ENCODE results near the gene FXYD6. TPM values are rescaled to one million over a fixed set of nuclear protein-coding genes. Genes with fewer than 3 reads are reported as not detected.

Gene FXYD6
- total and polyA plus RNA-seq, 4 donors, result 4.7 to 22.5 (median 12.3) TPM

DNA sequence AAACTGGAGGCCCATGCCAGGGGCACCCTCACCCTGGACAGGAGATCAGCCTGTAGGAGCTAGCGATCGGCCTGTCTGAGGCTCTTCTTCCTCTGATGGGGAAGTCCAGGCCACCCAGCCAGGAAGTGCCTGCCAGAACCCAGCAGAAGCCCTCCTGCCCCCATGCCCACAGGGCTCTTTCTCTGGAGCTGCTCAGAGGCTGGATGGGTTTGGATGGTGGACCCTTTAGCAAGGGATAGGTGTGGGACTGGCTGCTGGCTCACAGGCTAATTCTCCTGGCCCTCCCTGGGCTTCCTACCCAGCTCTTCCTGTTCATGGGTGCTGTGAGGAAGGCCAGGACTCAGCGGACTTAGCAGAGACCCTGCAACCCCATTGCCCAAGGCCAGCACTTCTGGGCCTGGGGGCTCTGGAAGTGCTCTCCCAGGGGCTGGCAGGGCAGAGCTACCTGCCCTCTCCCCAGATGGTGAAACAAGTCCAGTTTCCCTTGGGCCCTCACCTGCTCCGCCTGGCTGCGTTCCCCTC is 59.6 kb downstream of the FXYD6 start:
- Histone ChIP-seq H3K27me3 (ENCODE audit: control insufficient read depth in 4 of 4, insufficient read depth in 4 of 4, low read length in 3 of 4) (no peaks in the 10 kb centered on the region), H3K9ac (ENCODE audit: low read depth in 1 of 2, low read length in 2 of 2) (no peak overlapping the region), H3K4me1 (ENCODE audit: control insufficient read depth in 4 of 4, insufficient read depth in 4 of 4, low read length in 3 of 4) (peaks cover 0 to 8% (median 3%) of the 10 kb centered on the region in 4 donors), H3K9me3 (ENCODE audit: control insufficient read depth in 4 of 4, low read length in 3 of 4) (no peaks in the 10 kb centered on the region), H3K27ac (ENCODE audit: low read depth in 1 of 2, low read length in 2 of 2) (no peak overlapping the region), H3K4me3 (ENCODE audit: low read depth in 1 of 3, low read length in 3 of 3) (no peak overlapping the region), H3K36me3 (ENCODE audit: control insufficient read depth in 4 of 4, insufficient read depth in 3 of 4, low read depth in 1 of 4, low read length in 3 of 4) (no peaks in the 10 kb centered on the region)
- DNase-seq (ENCODE audit: low spot score), result no peak
- TF ChIP-seq SP1 (IDR thresholded peaks at IDR 0.05) (no peak), HNF4G (IDR thresholded peaks at IDR 0.05) (no peak), RXRA (IDR thresholded peaks at IDR 0.05) (no peak), FOXA2 (IDR thresholded peaks at IDR 0.05) (no peak), GABPA (IDR thresholded peaks at IDR 0.05 in 1 of 2, conservative IDR thresholded peaks at IDR 0.05 in 1 of 2) (no peak), RAD21 (IDR thresholded peaks at IDR 0.05) (no peak), JUND (IDR thresholded peaks at IDR 0.05) (no peak), FOXA1 (IDR thresholded peaks at IDR 0.05) (no peak), TAF1 (conservative IDR thresholded peaks at IDR 0.05) (no peak), YY1 (IDR thresholded peaks at IDR 0.05) (no peak), HNF4A (conservative IDR thresholded peaks at IDR 0.05) (no peak), EGR1 (IDR thresholded peaks at IDR 0.05; ENCODE audit: low read depth in 2 of 2) (no peak)
- TF ChIP-seq, protein P1, sequence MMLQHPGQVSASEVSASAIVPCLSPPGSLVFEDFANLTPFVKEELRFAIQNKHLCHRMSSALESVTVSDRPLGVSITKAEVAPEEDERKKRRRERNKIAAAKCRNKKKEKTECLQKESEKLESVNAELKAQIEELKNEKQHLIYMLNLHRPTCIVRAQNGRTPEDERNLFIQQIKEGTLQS (IDR thresholded peaks at IDR 0.05), result no peak
- TF ChIP-seq, protein P2, sequence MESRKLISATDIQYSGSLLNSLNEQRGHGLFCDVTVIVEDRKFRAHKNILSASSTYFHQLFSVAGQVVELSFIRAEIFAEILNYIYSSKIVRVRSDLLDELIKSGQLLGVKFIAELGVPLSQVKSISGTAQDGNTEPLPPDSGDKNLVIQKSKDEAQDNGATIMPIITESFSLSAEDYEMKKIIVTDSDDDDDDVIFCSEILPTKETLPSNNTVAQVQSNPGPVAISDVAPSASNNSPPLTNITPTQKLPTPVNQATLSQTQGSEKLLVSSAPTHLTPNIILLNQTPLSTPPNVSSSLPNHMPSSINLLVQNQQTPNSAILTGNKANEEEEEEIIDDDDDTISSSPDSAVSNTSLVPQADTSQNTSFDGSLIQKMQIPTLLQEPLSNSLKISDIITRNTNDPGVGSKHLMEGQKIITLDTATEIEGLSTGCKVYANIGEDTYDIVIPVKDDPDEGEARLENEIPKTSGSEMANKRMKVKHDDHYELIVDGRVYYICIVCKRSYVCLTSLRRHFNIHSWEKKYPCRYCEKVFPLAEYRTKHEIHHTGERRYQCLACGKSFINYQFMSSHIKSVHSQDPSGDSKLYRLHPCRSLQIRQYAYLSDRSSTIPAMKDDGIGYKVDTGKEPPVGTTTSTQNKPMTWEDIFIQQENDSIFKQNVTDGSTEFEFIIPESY (IDR thresholded peaks at IDR 0.05), result no peak
- TF ChIP-seq, protein P3, sequence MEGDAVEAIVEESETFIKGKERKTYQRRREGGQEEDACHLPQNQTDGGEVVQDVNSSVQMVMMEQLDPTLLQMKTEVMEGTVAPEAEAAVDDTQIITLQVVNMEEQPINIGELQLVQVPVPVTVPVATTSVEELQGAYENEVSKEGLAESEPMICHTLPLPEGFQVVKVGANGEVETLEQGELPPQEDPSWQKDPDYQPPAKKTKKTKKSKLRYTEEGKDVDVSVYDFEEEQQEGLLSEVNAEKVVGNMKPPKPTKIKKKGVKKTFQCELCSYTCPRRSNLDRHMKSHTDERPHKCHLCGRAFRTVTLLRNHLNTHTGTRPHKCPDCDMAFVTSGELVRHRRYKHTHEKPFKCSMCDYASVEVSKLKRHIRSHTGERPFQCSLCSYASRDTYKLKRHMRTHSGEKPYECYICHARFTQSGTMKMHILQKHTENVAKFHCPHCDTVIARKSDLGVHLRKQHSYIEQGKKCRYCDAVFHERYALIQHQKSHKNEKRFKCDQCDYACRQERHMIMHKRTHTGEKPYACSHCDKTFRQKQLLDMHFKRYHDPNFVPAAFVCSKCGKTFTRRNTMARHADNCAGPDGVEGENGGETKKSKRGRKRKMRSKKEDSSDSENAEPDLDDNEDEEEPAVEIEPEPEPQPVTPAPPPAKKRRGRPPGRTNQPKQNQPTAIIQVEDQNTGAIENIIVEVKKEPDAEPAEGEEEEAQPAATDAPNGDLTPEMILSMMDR (IDR thresholded peaks at IDR 0.05; ENCODE audit: low read depth, low read length, missing input control), result no peak
- TF ChIP-seq, protein P4, sequence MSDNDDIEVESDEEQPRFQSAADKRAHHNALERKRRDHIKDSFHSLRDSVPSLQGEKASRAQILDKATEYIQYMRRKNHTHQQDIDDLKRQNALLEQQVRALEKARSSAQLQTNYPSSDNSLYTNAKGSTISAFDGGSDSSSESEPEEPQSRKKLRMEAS (IDR thresholded peaks at IDR 0.05), result no peak
- TF ChIP-seq, protein P5, sequence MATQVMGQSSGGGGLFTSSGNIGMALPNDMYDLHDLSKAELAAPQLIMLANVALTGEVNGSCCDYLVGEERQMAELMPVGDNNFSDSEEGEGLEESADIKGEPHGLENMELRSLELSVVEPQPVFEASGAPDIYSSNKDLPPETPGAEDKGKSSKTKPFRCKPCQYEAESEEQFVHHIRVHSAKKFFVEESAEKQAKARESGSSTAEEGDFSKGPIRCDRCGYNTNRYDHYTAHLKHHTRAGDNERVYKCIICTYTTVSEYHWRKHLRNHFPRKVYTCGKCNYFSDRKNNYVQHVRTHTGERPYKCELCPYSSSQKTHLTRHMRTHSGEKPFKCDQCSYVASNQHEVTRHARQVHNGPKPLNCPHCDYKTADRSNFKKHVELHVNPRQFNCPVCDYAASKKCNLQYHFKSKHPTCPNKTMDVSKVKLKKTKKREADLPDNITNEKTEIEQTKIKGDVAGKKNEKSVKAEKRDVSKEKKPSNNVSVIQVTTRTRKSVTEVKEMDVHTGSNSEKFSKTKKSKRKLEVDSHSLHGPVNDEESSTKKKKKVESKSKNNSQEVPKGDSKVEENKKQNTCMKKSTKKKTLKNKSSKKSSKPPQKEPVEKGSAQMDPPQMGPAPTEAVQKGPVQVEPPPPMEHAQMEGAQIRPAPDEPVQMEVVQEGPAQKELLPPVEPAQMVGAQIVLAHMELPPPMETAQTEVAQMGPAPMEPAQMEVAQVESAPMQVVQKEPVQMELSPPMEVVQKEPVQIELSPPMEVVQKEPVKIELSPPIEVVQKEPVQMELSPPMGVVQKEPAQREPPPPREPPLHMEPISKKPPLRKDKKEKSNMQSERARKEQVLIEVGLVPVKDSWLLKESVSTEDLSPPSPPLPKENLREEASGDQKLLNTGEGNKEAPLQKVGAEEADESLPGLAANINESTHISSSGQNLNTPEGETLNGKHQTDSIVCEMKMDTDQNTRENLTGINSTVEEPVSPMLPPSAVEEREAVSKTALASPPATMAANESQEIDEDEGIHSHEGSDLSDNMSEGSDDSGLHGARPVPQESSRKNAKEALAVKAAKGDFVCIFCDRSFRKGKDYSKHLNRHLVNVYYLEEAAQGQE (IDR thresholded peaks at IDR 0.05), result no peak
- WGBS, result 88% methylated on average over 5 of the region's 5 CpGs
